Neural cell (in vitro differentiated cells): ENCODE measurements around the gene KIF5A. TPM values are rescaled to one million over a fixed set of nuclear protein-coding genes. Genes with fewer than 3 reads are reported as not detected.

Source experiments
- H2AFZ ChIP-seq: fragments of 200-600, 300-800 bp; sonication (generic), shearing (Covaris generic); 2 replicates; pipeline ENCODE4 v1.6.0; 2014; ENCODE audit warnings: low read depth, mild to moderate bottlenecking, antibody characterized with exemption, low read length, moderate library complexity
- H3F3A ChIP-seq: fragments of 200-600 bp; shearing (Covaris generic); 2 replicates; pipeline ENCODE4 v1.6.1; 2016; ENCODE audit warnings: mild to moderate bottlenecking, moderate library complexity, mixed read lengths, antibody characterized with exemption, low read length; ENCODE audit not compliant: insufficient read depth, poor library complexity, severe bottlenecking
- H3K27ac ChIP-seq: fragments of 200-600, 300-800 bp; sonication (generic), shearing (Covaris generic); 2 replicates; pipeline ENCODE4 v1.5.1; 2014; ENCODE audit warnings: mild to moderate bottlenecking, low read length, moderate library complexity
- H3K27me3 ChIP-seq: fragments of 300-800, 200-600 bp; sonication (generic), shearing (Covaris generic); 2 replicates; pipeline ENCODE4 v1.6.0; 2014; ENCODE audit warnings: mild to moderate bottlenecking, low read depth, low read length, moderate library complexity; ENCODE audit not compliant: insufficient read depth
- H3K36me3 ChIP-seq: fragments of 300-800, 200-600 bp; sonication (generic), shearing (Covaris generic); 2 replicates; pipeline ENCODE4 v1.5.1; 2014; ENCODE audit warnings: mild to moderate bottlenecking, antibody characterized with exemption, low read length, moderate library complexity; ENCODE audit not compliant: insufficient read depth
- H3K4me2 ChIP-seq: fragments of 300-800, 200-600 bp; sonication (generic), shearing (Covaris generic); 2 replicates; pipeline ENCODE4 v1.6.0; 2014; ENCODE audit warnings: mild to moderate bottlenecking, low read length
- H3K4me3 ChIP-seq: fragments of 300-800, 200-600 bp; sonication (generic), shearing (Covaris generic); 2 replicates; pipeline ENCODE4 v1.5.1; 2014; ENCODE audit warnings: mild to moderate bottlenecking, low read length, moderate library complexity
- H3K79me2 ChIP-seq: fragments of 200-600 bp; shearing (Covaris generic); replicated peaks from 2 replicates; pipeline ENCODE4 v1.6.0; 2014; ENCODE audit warnings: mild to moderate bottlenecking, low read length, moderate library complexity; ENCODE audit not compliant: insufficient read depth
- H3K9ac ChIP-seq: fragments of 300-800, 200-600 bp; sonication (generic), shearing (Covaris generic); 2 replicates; pipeline ENCODE4 v1.6.1; 2016; ENCODE audit warnings: mild to moderate bottlenecking, low read length, mixed read lengths
- H3K9me2 ChIP-seq: fragments of 200-600 bp; shearing (Covaris generic); 2 replicates; pipeline ENCODE4 v1.6.1; 2016; ENCODE audit warnings: mild to moderate bottlenecking, low read length, mixed read lengths; ENCODE audit not compliant: insufficient read depth
- H3K9me3 ChIP-seq: fragments of 200-600, 300-800 bp; sonication (generic), shearing (Covaris generic); 2 replicates; pipeline ENCODE4 v1.6.1; 2016; ENCODE audit warnings: mild to moderate bottlenecking, mixed run types, low read length, moderate library complexity, mixed read lengths
- H4K20me1 ChIP-seq: fragments of 200-600 bp; shearing (Covaris generic); 2 replicates; pipeline ENCODE4 v1.6.1; 2016; ENCODE audit warnings: mild to moderate bottlenecking, mixed run types; ENCODE audit not compliant: insufficient read depth
- EP300 ChIP-seq: fragments of 450-650 bp; conservative IDR thresholded peaks from 2 replicates; pipeline ENCODE4 v1.6.1; 2014; ENCODE audit warnings: antibody characterized with exemption, mild to moderate bottlenecking, moderate library complexity; ENCODE audit not compliant: poor library complexity, severe bottlenecking
- EZH2 ChIP-seq: fragments of 200-600, 300-800 bp; shearing (Covaris generic), sonication (generic); IDR thresholded peaks from 2 replicates; pipeline ENCODE4 v1.6.1; 2014; ENCODE audit warnings: antibody characterized with exemption, low read length, borderline replicate concordance, mild to moderate bottlenecking; ENCODE audit not compliant: insufficient read depth, poor library complexity, severe bottlenecking
- MXI1 ChIP-seq: fragments of 450-650 bp; conservative IDR thresholded peaks from 2 replicates; pipeline ENCODE4 v1.6.1; 2014; ENCODE audit warnings: antibody characterized with exemption, mild to moderate bottlenecking; ENCODE audit not compliant: poor library complexity, severe bottlenecking
- POLR2AphosphoS5 ChIP-seq: IDR thresholded peaks from 2 replicates; pipeline ENCODE4 v1.6.1; 2012
- RAD21 ChIP-seq: fragments of 450-650 bp; conservative IDR thresholded peaks from 2 replicates; pipeline ENCODE4 v1.6.1; 2014; ENCODE audit warnings: antibody characterized with exemption, mild to moderate bottlenecking, moderate library complexity
- SMC3 ChIP-seq: fragments of 450-650 bp; conservative IDR thresholded peaks from 2 replicates; pipeline ENCODE4 v1.6.1; 2014; ENCODE audit warnings: antibody characterized with exemption, mild to moderate bottlenecking, moderate library complexity; ENCODE audit not compliant: poor library complexity
- TAF1 ChIP-seq: IDR thresholded peaks from 2 replicates; pipeline ENCODE4 v1.6.1; 2012; ENCODE audit warnings: low read depth
- polyA plus RNA-seq: library from polyadenylated mRNA; depleted of rRNA; stranded (reverse); fragments of >200 nt; gene quantifications from 2 replicates; pipeline ENCODE4 v1.2.3, GENCODE V29; 2014
- TF ChIP-seq, protein P1 (sequence below): fragments of 450-650 bp; IDR thresholded peaks from 2 replicates; pipeline ENCODE4 v1.5.1; 2014; ENCODE audit warnings: antibody characterized with exemption, mild to moderate bottlenecking, moderate library complexity; ENCODE audit not compliant: poor library complexity, severe bottlenecking
- TF ChIP-seq, protein P2 (sequence below): IDR thresholded peaks from 2 replicates; pipeline ENCODE4 v1.6.1; 2012; ENCODE audit warnings: borderline replicate concordance

Gene KIF5A
- polyA plus RNA-seq, 1 donor from 2014 or later = 58.8 TPM

DNA sequence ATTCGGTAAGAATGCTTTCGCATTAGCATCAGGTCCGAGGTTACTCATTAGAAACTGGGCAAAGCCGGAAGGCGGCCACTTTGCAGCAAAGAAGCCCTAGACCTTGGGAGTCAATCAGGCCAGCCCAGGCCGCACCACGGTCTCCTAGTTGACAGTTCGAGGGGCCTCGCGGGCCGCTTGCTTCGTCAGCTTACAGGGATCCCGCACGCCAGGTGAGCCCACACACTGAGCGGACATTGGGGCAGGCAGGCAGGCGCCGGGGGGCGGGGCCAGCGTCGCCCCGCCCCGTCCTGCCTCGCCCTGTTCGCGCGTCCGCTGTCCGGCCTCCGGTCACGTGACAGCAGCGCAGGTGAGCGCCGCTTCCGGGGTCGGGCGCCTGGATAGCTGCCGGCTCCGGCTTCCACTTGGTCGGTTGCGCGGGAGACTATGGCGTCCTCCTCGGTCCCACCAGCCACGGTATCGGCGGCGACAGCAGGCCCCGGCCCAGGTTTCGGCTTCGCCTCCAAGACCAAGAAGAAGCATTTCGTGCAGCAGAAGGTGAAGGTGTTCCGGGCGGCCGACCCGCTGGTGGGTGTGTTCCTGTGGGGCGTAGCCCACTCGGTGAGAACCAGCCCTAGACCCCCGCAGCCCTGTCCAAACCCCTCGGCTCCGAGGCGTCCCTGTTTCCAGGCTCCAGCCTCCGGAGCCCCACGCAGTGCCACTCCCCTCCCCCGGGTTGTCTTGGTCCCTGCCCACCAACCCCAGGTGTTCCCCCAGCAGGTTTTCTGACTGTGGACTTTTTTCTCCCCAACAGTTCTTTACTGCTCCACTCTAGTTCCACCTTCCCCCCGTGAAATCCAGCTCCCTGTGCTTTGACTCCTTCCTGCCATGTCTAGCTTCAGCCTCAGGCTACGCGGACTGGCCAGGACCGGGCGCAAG, 41.3 kb downstream of the KIF5A start, which contains the start of gene PIP4K2C:
Gene PIP4K2C (plus strand): TSS at position 329 of the 918 bp plus-strand sequence. CDS start 98 bp downstream, at position 427.
- TF ChIP-seq, protein P1, sequence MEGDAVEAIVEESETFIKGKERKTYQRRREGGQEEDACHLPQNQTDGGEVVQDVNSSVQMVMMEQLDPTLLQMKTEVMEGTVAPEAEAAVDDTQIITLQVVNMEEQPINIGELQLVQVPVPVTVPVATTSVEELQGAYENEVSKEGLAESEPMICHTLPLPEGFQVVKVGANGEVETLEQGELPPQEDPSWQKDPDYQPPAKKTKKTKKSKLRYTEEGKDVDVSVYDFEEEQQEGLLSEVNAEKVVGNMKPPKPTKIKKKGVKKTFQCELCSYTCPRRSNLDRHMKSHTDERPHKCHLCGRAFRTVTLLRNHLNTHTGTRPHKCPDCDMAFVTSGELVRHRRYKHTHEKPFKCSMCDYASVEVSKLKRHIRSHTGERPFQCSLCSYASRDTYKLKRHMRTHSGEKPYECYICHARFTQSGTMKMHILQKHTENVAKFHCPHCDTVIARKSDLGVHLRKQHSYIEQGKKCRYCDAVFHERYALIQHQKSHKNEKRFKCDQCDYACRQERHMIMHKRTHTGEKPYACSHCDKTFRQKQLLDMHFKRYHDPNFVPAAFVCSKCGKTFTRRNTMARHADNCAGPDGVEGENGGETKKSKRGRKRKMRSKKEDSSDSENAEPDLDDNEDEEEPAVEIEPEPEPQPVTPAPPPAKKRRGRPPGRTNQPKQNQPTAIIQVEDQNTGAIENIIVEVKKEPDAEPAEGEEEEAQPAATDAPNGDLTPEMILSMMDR = no peak
- TF ChIP-seq SMC3 (no peak), TAF1 (no peak), EZH2 (no peak), MXI1 (peak; percentile 80), POLR2AphosphoS5 (peak; percentile 64), RAD21 (no peak), EP300 (no peak)
- TF ChIP-seq, protein P2, sequence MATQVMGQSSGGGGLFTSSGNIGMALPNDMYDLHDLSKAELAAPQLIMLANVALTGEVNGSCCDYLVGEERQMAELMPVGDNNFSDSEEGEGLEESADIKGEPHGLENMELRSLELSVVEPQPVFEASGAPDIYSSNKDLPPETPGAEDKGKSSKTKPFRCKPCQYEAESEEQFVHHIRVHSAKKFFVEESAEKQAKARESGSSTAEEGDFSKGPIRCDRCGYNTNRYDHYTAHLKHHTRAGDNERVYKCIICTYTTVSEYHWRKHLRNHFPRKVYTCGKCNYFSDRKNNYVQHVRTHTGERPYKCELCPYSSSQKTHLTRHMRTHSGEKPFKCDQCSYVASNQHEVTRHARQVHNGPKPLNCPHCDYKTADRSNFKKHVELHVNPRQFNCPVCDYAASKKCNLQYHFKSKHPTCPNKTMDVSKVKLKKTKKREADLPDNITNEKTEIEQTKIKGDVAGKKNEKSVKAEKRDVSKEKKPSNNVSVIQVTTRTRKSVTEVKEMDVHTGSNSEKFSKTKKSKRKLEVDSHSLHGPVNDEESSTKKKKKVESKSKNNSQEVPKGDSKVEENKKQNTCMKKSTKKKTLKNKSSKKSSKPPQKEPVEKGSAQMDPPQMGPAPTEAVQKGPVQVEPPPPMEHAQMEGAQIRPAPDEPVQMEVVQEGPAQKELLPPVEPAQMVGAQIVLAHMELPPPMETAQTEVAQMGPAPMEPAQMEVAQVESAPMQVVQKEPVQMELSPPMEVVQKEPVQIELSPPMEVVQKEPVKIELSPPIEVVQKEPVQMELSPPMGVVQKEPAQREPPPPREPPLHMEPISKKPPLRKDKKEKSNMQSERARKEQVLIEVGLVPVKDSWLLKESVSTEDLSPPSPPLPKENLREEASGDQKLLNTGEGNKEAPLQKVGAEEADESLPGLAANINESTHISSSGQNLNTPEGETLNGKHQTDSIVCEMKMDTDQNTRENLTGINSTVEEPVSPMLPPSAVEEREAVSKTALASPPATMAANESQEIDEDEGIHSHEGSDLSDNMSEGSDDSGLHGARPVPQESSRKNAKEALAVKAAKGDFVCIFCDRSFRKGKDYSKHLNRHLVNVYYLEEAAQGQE = no peak
- Histone ChIP-seq H3K79me2 (peaks cover 2% of the 10 kb centered on the region), H3K9ac (peak within 1 kb of the TSS; percentile 74)

DNA sequence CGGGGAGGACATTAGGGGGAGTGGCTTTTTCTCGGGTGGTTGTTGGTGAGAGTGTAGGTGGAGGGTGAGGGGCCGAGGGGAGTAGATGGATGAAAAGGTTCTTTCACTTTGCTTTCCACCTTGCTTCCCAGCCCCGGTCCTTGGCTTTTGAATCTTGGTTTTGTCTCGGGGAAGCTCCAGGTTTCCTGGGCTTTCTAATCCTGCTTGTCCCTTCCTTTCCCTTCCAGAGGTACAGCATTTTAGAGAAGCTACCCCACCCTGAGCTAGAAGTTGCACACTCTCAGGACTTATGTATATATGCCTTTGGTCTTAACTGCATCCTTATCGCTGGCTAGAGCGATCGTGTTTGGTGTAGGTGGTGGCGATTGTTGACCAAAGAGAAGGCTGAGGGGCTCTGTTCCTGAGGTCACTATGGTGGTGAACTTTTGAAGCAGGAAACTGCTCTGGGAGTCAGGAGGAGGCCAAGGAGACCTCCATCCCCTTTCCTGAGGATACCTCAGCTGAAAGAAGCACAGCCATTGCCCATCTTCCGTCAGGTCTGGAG, 42.0 kb downstream of the KIF5A start:
- H3K27ac ChIP-seq = peak overlapping the region; percentile 39
- peak overlapping the region; percentile 60 for H2AFZ ChIP-seq
- no peaks in the 10 kb centered on the region for H4K20me1 ChIP-seq
- peaks cover 2% of the 10 kb centered on the region for H3K79me2 ChIP-seq
- H3F3A ChIP-seq = no peaks in the 10 kb centered on the region
- H3K9me2 ChIP-seq = no peaks in the 10 kb centered on the region
- peak overlapping the region; percentile 96 for H3K4me3 ChIP-seq
- peak overlapping the region; percentile 94 for H3K4me2 ChIP-seq
- no peaks in the 10 kb centered on the region for H3K27me3 ChIP-seq
- TF ChIP-seq TAF1 (no peak), RAD21 (no peak), EZH2 (no peak), MXI1 (no peak), EP300 (no peak), SMC3 (no peak), POLR2AphosphoS5 (no peak)
- TF ChIP-seq, protein P2 = no peak
- TF ChIP-seq, protein P1 = no peak
- no peaks in the 10 kb centered on the region for H3K9me3 ChIP-seq
- peak overlapping the region; percentile 74 for H3K9ac ChIP-seq
- H3K36me3 ChIP-seq = no peaks in the 10 kb centered on the region

More for the DNA sequence above, 41.3 kb downstream of the KIF5A start, which contains the start of gene PIP4K2C:
- Histone ChIP-seq H3K27ac (peak within 1 kb of the TSS; percentile 39), H4K20me1 (no peaks in the 10 kb centered on the region), H3K4me2 (peak within 1 kb of the TSS; percentile 94), H3K9me3 (no peaks in the 10 kb centered on the region), H3K36me3 (no peaks in the 10 kb centered on the region), H2AFZ (peak within 1 kb of the TSS; percentile 60), H3F3A (no peaks in the 10 kb centered on the region), H3K4me3 (peak within 1 kb of the TSS; percentile 96), H3K9me2 (no peaks in the 10 kb centered on the region), H3K27me3 (no peaks in the 10 kb centered on the region)
